Hepatocyte (in vitro differentiated cells): ENCODE measurements around the gene CNOT6.

ENCODE experiments used
- CTCF ChIP-seq: fragments of 200-600 bp; sonication (generic); IDR thresholded peaks from 2 replicates; pipeline ENCODE4 v1.5.1; 2016; ENCODE audit warnings: antibody characterized with exemption, mild to moderate bottlenecking; ENCODE audit not compliant: poor library complexity
- EZH2phosphoT487 ChIP-seq: fragments of 200-600 bp; sonication (generic); IDR thresholded peaks from one replicate; pipeline ENCODE4 v1.6.1; 2018; ENCODE audit warnings: antibody characterized with exemption, mild to moderate bottlenecking, low read depth, moderate library complexity; ENCODE audit not compliant: unreplicated experiment, severe bottlenecking

GRCh38 chr5:180470361-180470760, 23.8 kb upstream of the CNOT6 start:
- TF ChIP-seq CTCF (no peak), EZH2phosphoT487 (no peak)
